NOMO-1 (cell line): ENCODE data around the gene PCDHGB2.

Experiments
- DNase-seq, 2 experiments: peaks; one replicate each; lab custom pipeline; 2025; ENCODE audit not compliant: unreplicated experiment in 2 of 2; lab: John Stamatoyannopoulos, UW

PCDHGB2 gene

GRCh38 chr5:141411575-141411974, 51.8 kb downstream of the PCDHGB2 start:
- DNase-seq, result no peak
